GM12865 (cell line): ENCODE data around the gene SLC66A3.

Experiments used
- DNase-seq: peaks from one replicate; pipeline ENCODE4 v3.0.0; 2010; ENCODE audit warnings: low read depth
- H3K4me3 ChIP-seq: 2 replicates; pipeline ENCODE4 v1.5.1; 2011; ENCODE audit warnings: mild to moderate bottlenecking, low read depth, low read length, control low read depth
- TF ChIP-seq, protein P1 (sequence below): IDR thresholded peaks from 2 replicates; pipeline ENCODE4 v1.5.1; 2011; ENCODE audit warnings: low read length, control low read depth, low read depth, inconsistent platforms; ENCODE audit not compliant: insufficient read depth; ENCODE audit errors: missing control alignments

SLC66A3 gene

DNA sequence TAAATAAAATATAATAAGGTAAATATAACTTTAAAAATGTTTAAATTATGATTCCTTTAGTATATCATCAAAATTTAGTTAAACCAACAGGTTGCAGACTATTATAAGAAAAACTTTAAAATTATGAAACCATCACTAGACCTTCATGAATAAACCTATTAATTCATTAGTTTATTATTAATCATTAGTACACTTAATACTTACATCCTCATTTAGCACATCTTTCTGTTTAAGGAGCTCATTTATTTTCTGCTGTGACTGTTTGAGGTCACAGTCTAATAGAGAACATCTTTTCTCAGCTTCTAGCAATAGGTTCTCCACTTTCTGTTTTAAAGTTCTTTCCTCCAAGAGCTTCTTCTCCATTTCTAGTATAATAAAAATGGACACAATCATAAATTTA lies 52.8 kb downstream of the SLC66A3 start:
- H3K4me3 ChIP-seq = no peak overlapping the region
- no peak for DNase-seq
- TF ChIP-seq, protein P1, sequence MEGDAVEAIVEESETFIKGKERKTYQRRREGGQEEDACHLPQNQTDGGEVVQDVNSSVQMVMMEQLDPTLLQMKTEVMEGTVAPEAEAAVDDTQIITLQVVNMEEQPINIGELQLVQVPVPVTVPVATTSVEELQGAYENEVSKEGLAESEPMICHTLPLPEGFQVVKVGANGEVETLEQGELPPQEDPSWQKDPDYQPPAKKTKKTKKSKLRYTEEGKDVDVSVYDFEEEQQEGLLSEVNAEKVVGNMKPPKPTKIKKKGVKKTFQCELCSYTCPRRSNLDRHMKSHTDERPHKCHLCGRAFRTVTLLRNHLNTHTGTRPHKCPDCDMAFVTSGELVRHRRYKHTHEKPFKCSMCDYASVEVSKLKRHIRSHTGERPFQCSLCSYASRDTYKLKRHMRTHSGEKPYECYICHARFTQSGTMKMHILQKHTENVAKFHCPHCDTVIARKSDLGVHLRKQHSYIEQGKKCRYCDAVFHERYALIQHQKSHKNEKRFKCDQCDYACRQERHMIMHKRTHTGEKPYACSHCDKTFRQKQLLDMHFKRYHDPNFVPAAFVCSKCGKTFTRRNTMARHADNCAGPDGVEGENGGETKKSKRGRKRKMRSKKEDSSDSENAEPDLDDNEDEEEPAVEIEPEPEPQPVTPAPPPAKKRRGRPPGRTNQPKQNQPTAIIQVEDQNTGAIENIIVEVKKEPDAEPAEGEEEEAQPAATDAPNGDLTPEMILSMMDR = no peak

DNA sequence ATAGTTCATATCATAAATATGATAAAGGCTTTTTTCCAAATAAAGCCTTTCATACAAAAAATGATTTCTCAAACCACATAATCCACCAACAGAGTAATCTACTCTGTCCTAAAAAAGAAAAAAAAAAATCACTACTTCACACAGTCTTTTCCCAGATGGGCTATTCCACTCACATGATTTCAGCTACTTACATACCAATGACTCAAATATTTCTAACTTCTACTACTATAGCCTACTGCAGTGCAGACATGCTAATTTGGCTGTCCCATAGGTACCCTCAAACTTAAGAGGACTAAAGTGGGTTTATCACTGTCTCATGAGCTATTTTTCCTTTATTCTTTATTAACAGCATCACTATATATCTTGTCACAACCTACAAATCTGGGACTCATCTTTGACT lies 57.4 kb downstream of the SLC66A3 start:
- H3K4me3 ChIP-seq = no peak overlapping the region
- DNase-seq = no peak
- TF ChIP-seq, protein P1 = no peak

DNA sequence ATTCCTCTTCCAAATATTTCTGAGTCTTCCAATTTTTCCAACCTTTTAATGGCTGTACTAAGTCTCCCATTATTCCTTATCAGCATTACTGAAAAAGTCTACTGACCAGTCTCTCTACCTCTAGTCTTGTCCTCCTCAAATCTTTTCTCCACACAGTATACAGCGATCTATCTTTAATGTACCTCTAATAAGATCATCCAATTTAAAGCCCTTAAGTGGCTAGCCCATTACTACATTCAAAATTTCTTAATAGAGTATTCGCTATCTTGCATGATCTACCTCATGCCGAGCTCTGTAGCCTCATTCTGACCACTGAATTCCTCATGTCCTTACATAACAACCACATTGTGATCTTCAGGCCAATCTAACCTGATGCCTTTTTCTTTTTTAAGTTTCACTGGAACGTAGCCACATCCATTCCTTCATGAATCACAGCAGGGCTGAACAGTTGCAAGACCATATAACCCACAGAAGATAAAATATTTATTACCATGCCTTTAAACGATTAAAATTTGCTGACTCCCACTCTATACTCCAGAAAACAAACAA lies 57.9 kb downstream of the SLC66A3 start:
- TF ChIP-seq, protein P1 = no peak
- DNase-seq = no peak
- H3K4me3 ChIP-seq = no peak overlapping the region

DNA sequence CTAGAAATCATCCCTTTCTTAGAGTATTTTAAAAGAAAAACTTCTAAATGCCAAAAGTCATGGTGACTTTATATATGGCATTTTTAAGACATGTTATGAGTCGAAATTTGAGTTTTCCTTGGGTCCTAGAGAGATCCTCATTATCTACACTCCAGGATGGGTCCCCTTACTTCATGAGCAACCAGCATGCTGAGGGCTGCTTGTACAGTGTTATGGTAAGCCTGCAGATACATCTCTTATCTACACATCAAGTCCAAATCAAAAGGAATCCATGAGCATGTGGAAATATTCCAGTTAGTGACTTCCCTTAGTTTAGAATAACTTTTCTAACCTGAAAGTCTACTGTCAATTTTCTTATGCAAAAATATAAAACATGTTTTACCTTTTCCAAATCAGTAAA lies 58.7 kb downstream of the SLC66A3 start:
- TF ChIP-seq, protein P1 = no peak
- no peak for DNase-seq
- H3K4me3 ChIP-seq = no peak overlapping the region

DNA sequence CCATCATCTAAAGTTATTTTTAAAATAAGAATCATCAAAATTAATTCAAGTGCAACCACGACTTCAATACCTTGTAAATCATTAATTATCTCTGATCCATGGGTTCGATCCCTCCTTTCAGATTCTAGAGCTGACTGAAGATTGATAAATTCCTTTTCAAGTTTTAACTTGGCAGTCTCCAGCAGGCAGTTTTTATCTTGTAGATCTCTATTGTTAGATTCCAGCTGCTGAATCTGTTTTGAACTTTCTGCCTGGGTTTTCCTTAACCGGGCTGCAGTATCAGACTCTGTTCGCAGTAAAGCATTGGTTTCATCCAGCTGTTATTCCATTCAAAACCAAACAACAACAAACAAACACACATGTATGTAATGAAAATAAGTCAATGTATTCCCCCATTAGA lies 59.5 kb downstream of the SLC66A3 start:
- no peak overlapping the region for H3K4me3 ChIP-seq
- DNase-seq = no peak
- TF ChIP-seq, protein P1 = no peak

DNA sequence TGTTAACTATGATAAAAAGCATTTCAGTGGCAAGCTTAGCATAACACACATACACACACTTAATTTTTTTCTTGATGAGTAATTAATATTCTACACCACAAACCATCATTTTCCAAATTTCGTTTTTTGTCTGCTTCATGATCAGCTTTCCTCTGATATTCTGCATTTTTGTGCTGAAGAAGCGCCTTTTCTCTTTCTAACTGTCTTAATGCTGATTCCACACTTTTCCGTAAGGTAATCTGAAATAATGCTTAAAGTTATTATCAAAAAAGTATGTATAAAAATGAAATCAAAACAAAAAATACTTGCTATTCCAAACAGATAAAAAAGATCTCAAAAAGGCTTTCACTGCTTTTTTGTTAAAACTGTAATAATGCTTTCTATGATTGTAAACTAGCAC lies 60.1 kb downstream of the SLC66A3 start:
- no peak for DNase-seq
- TF ChIP-seq, protein P1 = no peak
- H3K4me3 ChIP-seq = no peak overlapping the region

DNA sequence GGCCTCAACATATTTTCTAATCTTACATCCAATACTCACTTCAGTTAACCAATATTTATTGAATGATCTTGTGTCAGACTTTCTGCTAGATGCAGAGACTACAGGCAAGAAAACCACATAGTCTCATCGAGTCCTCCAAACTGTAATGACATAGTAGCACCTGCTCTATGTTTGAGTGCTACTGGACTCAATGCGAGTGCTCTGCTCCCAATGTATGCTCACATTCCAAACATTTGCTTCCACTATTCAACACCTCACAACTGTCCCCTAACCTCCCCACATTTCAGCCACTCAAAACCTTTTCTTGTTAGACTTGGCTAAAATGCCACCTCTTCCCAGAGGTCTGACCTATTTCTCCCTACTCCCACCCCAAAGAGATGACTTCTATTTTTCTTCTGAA lies 65.2 kb downstream of the SLC66A3 start:
- H3K4me3 ChIP-seq = no peak overlapping the region
- no peak for DNase-seq
- TF ChIP-seq, protein P1 = no peak
